ENCODE measurements around the gene GABRD.

Gene GABRD

GRCh38 chr1:1989789-1990188 is 29.4 kb upstream of the GABRD start:
- peaks cover 43% of the 10 kb centered on the region for H3K27me3 Mint-ChIP-seq
- no peaks in the 10 kb centered on the region for H3K36me3 Mint-ChIP-seq (ENCODE audit: insufficient read depth)
- H3K27ac Mint-ChIP-seq (ENCODE audit: low read depth) = no peak overlapping the region
- H3K4me3 Mint-ChIP-seq = no peak overlapping the region
- DNase-seq (ENCODE audit: low spot score in 2 of 2) (no peak), ATAC-seq (replicated peaks; ENCODE audit: extremely low read depth, poor library complexity, severe bottlenecking) (no peak)
- no peaks in the 10 kb centered on the region for H3K9me3 Mint-ChIP-seq
- no peaks in the 10 kb centered on the region for H3K4me1 Mint-ChIP-seq

DNA sequence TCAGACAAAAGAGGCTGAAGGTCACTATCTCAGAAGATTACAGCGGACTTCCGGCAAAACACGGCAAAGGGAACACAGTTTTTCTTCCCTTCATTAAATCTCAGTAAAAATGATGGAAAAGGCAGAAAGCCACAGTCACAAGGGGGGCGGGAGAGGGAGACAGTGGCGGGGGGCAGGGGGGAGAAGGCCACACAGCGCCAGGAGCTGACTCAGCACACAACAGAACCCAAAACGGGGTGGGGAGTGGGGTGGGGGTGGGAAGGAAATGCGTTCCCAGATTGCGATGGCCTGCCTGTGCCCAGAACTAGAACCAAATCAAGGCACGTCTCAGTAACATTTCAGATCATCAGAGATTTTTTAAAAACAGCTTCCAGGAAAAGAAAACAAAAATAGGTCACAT is 28.9 kb upstream of the GABRD start:
- H3K4me1 Mint-ChIP-seq = no peaks in the 10 kb centered on the region
- DNase-seq (ENCODE audit: low spot score in 2 of 2) (no peak), ATAC-seq (replicated peaks; ENCODE audit: extremely low read depth, poor library complexity, severe bottlenecking) (no peak)
- no peaks in the 10 kb centered on the region for H3K9me3 Mint-ChIP-seq
- H3K36me3 Mint-ChIP-seq (ENCODE audit: insufficient read depth) = no peaks in the 10 kb centered on the region
- H3K27ac Mint-ChIP-seq (ENCODE audit: low read depth) = no peak overlapping the region
- H3K4me3 Mint-ChIP-seq = no peak overlapping the region
- peaks cover 47% of the 10 kb centered on the region for H3K27me3 Mint-ChIP-seq

DNA sequence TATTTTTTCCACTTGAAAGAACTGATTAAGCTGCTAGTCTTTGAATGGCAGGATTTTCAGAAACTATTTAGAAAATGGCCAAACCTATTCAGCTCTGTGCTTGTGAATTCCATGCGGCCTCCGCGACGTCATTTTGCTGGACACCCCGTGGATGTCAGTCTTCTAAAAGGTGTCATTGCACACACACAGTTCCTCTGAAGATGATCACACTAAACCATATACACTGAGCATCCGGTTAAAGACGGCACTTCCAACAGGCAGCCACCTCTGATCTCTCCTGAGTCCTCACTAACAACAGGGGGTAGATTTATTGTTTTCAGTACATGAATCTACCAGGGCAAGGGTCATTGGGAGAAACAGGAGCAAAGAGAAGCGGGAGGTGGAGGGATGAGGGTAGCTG is 24.6 kb upstream of the GABRD start:
- H3K9me3 Mint-ChIP-seq = no peaks in the 10 kb centered on the region
- no peaks in the 10 kb centered on the region for H3K36me3 Mint-ChIP-seq (ENCODE audit: insufficient read depth)
- H3K27ac Mint-ChIP-seq (ENCODE audit: low read depth) = no peak overlapping the region
- ATAC-seq (replicated peaks; ENCODE audit: extremely low read depth, poor library complexity, severe bottlenecking) (no peak), DNase-seq (ENCODE audit: low spot score in 2 of 2) (no peak)
- H3K4me1 Mint-ChIP-seq = no peaks in the 10 kb centered on the region
- H3K4me3 Mint-ChIP-seq = no peak overlapping the region
- peaks cover 42% of the 10 kb centered on the region for H3K27me3 Mint-ChIP-seq

DNA sequence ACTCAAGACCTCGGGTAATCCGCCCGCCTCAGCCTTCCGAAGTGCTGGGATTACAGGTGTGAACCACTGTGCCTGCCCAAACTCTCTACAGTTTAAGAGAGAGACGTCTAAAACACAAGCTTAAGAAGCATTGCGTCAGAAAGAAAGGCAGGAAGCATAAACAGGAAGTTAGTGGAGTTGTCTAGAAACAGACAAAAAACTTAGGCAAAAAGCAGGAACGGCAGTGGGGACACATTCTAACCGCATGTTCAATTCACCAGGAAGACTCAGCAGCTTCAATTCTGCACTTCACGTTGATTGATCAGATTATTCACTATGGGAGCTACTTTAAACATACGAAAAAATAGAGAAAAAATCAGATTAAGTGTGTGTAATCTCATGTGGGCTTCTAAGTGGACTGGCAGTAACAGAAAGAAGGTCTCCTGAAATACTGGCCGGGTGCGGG is 22.9 kb upstream of the GABRD start:
- Mint-ChIP-seq H3K9me3 (no peaks in the 10 kb centered on the region), H3K4me1 (no peaks in the 10 kb centered on the region), H3K27me3 (peaks cover 42% of the 10 kb centered on the region), H3K27ac (ENCODE audit: low read depth) (peak overlapping the region; percentile 22), H3K36me3 (ENCODE audit: insufficient read depth) (no peaks in the 10 kb centered on the region), H3K4me3 (no peak overlapping the region)
- no peak for DNase-seq (ENCODE audit: low spot score in 2 of 2)
- ATAC-seq (replicated peaks; ENCODE audit: extremely low read depth, poor library complexity, severe bottlenecking) = no peak

DNA sequence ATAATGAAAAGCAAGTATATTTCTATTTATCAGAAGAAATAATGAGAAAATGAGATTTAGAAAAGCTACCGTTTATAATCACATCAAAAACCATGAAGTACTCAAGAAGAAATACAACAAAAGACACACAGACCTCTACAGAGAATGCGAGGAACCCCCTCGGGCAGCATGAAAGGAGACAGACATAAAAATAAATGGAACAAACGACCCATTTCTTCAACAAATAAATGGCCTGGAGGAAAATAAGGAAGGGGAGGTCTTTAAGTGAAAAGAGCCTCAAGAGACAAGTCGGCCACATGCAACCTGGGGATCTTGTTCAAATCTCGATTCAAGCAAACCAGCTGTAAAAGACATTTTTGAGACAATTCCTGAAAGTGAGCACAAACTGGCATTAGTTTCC is 21.6 kb upstream of the GABRD start:
- H3K4me1 Mint-ChIP-seq = no peaks in the 10 kb centered on the region
- ATAC-seq (replicated peaks; ENCODE audit: extremely low read depth, poor library complexity, severe bottlenecking) (no peak), DNase-seq (ENCODE audit: low spot score in 2 of 2) (no peak)
- H3K36me3 Mint-ChIP-seq (ENCODE audit: insufficient read depth) = no peaks in the 10 kb centered on the region
- no peak overlapping the region for H3K27ac Mint-ChIP-seq (ENCODE audit: low read depth)
- peaks cover 49% of the 10 kb centered on the region for H3K27me3 Mint-ChIP-seq
- H3K4me3 Mint-ChIP-seq = no peak overlapping the region
- no peaks in the 10 kb centered on the region for H3K9me3 Mint-ChIP-seq

DNA sequence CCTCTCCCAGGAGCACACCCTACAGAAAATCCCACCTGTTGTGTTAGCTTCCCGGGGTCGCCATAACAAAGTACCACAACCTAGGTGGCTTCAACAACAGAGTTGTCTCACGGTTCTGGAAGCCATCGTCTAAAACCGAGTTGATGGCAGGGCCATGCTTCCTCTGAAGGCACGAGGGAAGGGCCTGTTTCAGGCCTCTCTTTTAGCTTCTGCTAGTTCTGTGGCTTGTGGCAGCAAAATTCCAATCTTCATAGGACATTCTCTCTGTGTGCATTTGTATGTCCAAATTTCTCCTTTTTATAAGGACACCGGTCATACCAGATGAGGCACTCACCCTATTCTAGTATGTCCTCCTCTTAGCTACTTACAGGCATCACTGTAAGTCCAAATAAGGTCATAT is 18.7 kb upstream of the GABRD start:
- H3K4me3 Mint-ChIP-seq = no peak overlapping the region
- DNase-seq (ENCODE audit: low spot score in 2 of 2) = no peak
- no peak for ATAC-seq (replicated peaks; ENCODE audit: extremely low read depth, poor library complexity, severe bottlenecking)
- H3K27ac Mint-ChIP-seq (ENCODE audit: low read depth) = no peak overlapping the region
- peaks cover 52% of the 10 kb centered on the region for H3K27me3 Mint-ChIP-seq
- H3K4me1 Mint-ChIP-seq = no peaks in the 10 kb centered on the region
- H3K9me3 Mint-ChIP-seq = no peaks in the 10 kb centered on the region
- no peaks in the 10 kb centered on the region for H3K36me3 Mint-ChIP-seq (ENCODE audit: insufficient read depth)

GRCh38 chr1:2000850-2001249 is 18.3 kb upstream of the GABRD start:
- no peaks in the 10 kb centered on the region for H3K36me3 Mint-ChIP-seq (ENCODE audit: insufficient read depth)
- no peaks in the 10 kb centered on the region for H3K9me3 Mint-ChIP-seq
- no peaks in the 10 kb centered on the region for H3K4me1 Mint-ChIP-seq
- H3K27ac Mint-ChIP-seq (ENCODE audit: low read depth) = no peak overlapping the region
- H3K4me3 Mint-ChIP-seq = no peak overlapping the region
- DNase-seq (ENCODE audit: low spot score in 2 of 2) (no peak), ATAC-seq (replicated peaks; ENCODE audit: extremely low read depth, poor library complexity, severe bottlenecking) (no peak)
- peaks cover 56% of the 10 kb centered on the region for H3K27me3 Mint-ChIP-seq

DNA sequence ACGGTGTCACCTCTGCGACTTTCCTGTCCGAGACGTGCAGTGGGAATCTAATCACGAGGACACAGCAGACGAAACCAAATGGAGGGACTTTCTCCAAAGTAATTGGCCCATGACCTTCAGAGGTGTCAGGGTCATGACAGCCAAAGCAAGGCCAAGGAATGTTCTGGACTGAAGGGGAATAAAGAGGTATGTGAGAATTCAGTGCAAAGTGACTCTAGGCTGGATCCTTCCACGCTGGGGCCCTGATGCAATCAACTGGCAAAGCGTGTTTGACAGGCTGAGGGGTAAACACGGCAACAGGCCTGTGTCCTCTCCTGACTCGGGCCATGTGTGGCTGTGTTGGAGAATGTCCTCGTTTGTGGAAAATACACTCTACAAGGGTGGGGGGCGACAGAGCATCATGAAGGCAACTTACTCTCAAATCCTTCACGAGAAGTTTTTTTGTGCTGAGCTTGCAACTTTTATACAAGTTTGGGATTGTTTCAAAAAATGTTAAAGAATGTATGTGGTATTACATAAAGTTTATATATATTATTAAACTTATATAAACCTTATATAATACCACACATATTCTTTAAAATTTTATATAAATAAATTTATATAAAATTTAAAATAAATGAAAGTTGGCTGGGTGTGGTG is 17.3 kb upstream of the GABRD start:
- no peak for ATAC-seq (replicated peaks; ENCODE audit: extremely low read depth, poor library complexity, severe bottlenecking)
- H3K4me1 Mint-ChIP-seq = no peaks in the 10 kb centered on the region
- H3K36me3 Mint-ChIP-seq (ENCODE audit: insufficient read depth) = no peaks in the 10 kb centered on the region
- no peak for DNase-seq (ENCODE audit: low spot score in 2 of 2)
- H3K27ac Mint-ChIP-seq (ENCODE audit: low read depth) = no peak overlapping the region
- no peaks in the 10 kb centered on the region for H3K9me3 Mint-ChIP-seq
- no peak overlapping the region for H3K4me3 Mint-ChIP-seq
- peaks cover 57% of the 10 kb centered on the region for H3K27me3 Mint-ChIP-seq

- DNase-seq (ENCODE audit: low spot score in 2 of 2) = no peak
- Mint-ChIP-seq H3K27ac (ENCODE audit: low read depth) (no peak within 1 kb of the TSS), H3K36me3 (ENCODE audit: insufficient read depth) (no peaks in the 10 kb centered on the region), H3K27me3 (peaks cover 61% of the 10 kb centered on the region), H3K4me1 (no peaks in the 10 kb centered on the region), H3K9me3 (no peaks in the 10 kb centered on the region), H3K4me3 (no peak within 1 kb of the TSS)
- no peak for ATAC-seq (replicated peaks; ENCODE audit: extremely low read depth, poor library complexity, severe bottlenecking)
These were observed 15.5 kb upstream of the GABRD start, which contains the start of gene CFAP74 for GRCh38 chr1:2003541-2004131. Gene CFAP74, minus strand, starts transcription at chr1:2003786. Its CDS starts 12,830 bp downstream, at chr1:1990956.

DNA sequence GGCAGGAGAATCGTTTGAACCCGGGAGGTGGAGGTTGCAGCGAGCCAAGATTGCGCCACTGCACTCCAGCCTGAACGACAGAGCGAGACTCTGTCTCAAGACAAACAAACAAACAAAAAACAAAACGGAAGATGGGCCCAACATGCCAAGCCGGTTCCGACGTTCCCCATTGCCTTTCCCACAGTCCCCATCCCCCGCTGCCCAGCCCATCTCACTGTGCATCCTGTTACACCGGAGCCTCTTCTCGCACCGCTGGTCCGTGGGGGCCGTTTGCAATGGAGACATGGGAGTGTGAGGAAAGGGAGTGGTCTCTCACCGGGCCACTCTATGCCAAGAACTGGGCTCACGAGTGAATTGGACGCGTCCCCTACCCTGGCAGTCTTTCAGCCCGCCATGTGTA is 14.3 kb upstream of the GABRD start:
- DNase-seq (ENCODE audit: low spot score in 2 of 2) = no peak
- H3K27me3 Mint-ChIP-seq = peaks cover 49% of the 10 kb centered on the region
- H3K36me3 Mint-ChIP-seq (ENCODE audit: insufficient read depth) = no peaks in the 10 kb centered on the region
- no peak for ATAC-seq (replicated peaks; ENCODE audit: extremely low read depth, poor library complexity, severe bottlenecking)
- no peaks in the 10 kb centered on the region for H3K4me1 Mint-ChIP-seq
- H3K27ac Mint-ChIP-seq (ENCODE audit: low read depth) = no peak overlapping the region
- H3K9me3 Mint-ChIP-seq = no peaks in the 10 kb centered on the region
- H3K4me3 Mint-ChIP-seq = no peak overlapping the region

DNA sequence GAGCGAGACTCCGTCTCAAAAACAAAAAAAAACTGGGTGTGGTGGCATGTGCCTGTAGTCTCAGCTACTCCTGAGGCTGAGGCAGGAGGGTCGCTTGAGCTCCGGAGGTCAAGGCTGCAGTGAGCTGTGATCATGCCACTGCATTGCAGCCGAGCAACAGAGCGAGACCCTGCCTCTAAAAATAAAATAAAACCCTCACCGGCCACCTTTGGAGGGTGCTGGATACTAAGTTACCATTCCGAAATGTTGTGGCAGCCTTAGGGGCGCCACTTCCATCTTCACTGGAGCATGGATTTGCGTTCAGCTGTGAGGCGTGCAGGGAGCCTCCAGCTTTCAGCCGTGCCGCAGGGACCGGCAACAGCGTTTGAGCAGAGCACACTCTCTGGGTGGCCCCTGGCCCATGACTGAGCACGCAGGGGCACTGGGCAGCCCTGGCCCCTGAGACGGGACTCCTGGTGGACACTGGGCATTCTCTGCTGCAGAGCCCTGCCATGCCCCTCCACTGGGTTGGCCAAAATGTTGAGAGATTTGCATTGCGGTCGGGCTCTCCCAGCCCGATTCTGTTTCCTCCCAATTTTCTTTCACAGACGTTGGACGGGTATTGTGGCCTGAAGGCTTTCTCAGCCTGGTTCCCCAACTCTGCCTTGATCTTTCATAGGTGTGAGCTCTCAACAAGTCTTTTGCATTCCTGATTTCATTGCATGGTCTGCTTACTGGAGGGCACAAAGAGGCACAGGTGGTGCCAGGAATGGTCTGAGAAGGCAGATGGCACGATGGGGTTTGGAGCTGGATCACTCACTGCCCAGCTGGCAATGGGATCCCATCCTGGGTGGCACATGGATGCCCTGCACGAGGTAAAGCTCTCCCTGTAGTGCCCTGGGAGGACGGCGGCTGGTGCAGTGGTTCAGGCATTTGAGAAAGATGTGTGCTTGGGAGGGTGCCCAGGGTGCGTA is 9.8 kb upstream of the GABRD start:
- Mint-ChIP-seq H3K27me3 (peaks cover 27% of the 10 kb centered on the region), H3K36me3 (ENCODE audit: insufficient read depth) (no peaks in the 10 kb centered on the region), H3K27ac (ENCODE audit: low read depth) (no peak overlapping the region)

DNA sequence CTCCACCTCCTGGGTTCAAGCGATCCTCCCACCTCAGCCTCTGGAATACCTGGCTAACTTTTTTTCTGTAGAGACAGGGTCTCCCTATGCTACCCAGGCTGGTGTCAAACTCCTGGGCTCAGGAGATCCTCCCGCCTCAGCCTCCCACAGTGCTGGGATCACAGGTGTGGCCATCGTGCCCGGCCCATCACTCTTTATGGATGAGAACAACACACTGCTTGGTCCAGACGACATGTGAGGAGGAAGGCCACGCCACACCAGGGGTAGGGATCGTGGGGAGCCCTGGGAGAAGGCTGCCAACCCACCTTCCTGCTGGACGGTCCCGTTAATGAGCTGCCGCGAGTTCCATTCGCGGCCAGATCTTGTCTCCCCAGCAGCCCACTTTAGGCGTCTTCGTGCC is 5.0 kb upstream of the GABRD start:
- Mint-ChIP-seq H3K4me3 (no peak overlapping the region), H3K36me3 (ENCODE audit: insufficient read depth) (peaks cover 1% of the 10 kb centered on the region), H3K27ac (ENCODE audit: low read depth) (no peak overlapping the region), H3K27me3 (peaks cover 50% of the 10 kb centered on the region), H3K4me1 (peaks cover 5% of the 10 kb centered on the region), H3K9me3 (no peaks in the 10 kb centered on the region)
- ATAC-seq (replicated peaks; ENCODE audit: extremely low read depth, poor library complexity, severe bottlenecking) (no peak), DNase-seq (ENCODE audit: low spot score in 2 of 2) (no peak)

More for the DNA sequence above, 9.8 kb upstream of the GABRD start:
- no peak overlapping the region for H3K4me3 Mint-ChIP-seq
- H3K9me3 Mint-ChIP-seq = no peaks in the 10 kb centered on the region
- no peaks in the 10 kb centered on the region for H3K4me1 Mint-ChIP-seq
- ATAC-seq (replicated peaks; ENCODE audit: extremely low read depth, poor library complexity, severe bottlenecking) (no peak), DNase-seq (ENCODE audit: low spot score in 2 of 2) (no peak)
